Measurements from ENCODE around the gene ZNF320.
"Not testable (repeated sequence)": the region's sequence is repeated elsewhere in the genome, so short reads cannot be mapped to it uniquely, and the experiment has no call there.

The ZNF320 gene

GRCh38 chr19:52857378-52858191 lies 39.9 kb downstream of the ZNF320 start, which contains the start of gene ZNF468 (continued):
- TF ChIP-seq SP3 (tag by site-specific recombination; IDR thresholded peaks at IDR 0.05), result peak; percentile 63; the same call in 1 of the 2 replicates

GRCh38 chr19:52856540-52857377 lies 40.7 kb downstream of the ZNF320 start:
- TF ChIP-seq PRDM1 (tag by site-specific recombination; IDR thresholded peaks at IDR 0.05) (peak; percentile 59), ZNF530 (tag by site-specific recombination; IDR thresholded peaks at IDR 0.05; ENCODE audit: low read depth) (peak; percentile 98)
- H3K9me3 ChIP-seq (ENCODE audit: control insufficient read depth, insufficient read depth, low read depth, low read length); POLR2A ChIA-PET; H3K27ac ChIP-seq (ENCODE audit: extremely low read depth, low read depth, low read length); H3K4me1 ChIP-seq (ENCODE audit: control insufficient read depth, insufficient read depth, low read length); H3K36me3 ChIP-seq (ENCODE audit: control insufficient read depth in 2 of 2, insufficient read depth in 1 of 2, low read length in 2 of 2); CTCF ChIA-PET: not testable (repeated sequence)
- peak overlapping the region; percentile 70 for H3K4me3 ChIP-seq (ENCODE audit: low read depth, low read length)
